HG03066 (cell line): Measurements from ENCODE around the gene ABL1.
A peak's percentile ranks its signal among the peaks of the same experiment; 100 is the strongest.
"Not testable (repeated sequence)": the region's sequence is repeated elsewhere in the genome, so short reads cannot be mapped to it uniquely, and the experiment has no call there.

ENCODE experiments used
- ATAC-seq: cut with Tn5 transposase; IDR thresholded peaks from one replicate; pipeline ENCODE4 v1.9.1; 2021; ENCODE audit warnings: low read depth; ENCODE audit not compliant: unreplicated experiment

ABL1 gene

GRCh38 chr9:130834371-130835336, at the start of gene ABL1:
TSS of gene ABL1 (plus strand) at chr9:130835254. CDS start at chr9:130835447, 193 bp downstream.
- peak; percentile 59 for ATAC-seq

- no peak for ATAC-seq
These were observed 49.0 kb upstream of the ABL1 start for GRCh38 chr9:130785940-130786508.

GRCh38 chr9:130786526-130786925, 48.5 kb upstream of the ABL1 start:
- ATAC-seq: no peak

GRCh38 chr9:130789747-130790672, 45.0 kb upstream of the ABL1 start:
- no peak for ATAC-seq

- ATAC-seq: no peak
These were observed 43.7 kb upstream of the ABL1 start for GRCh38 chr9:130791303-130791894.

- ATAC-seq: no peak
These were observed 41.5 kb upstream of the ABL1 start for GRCh38 chr9:130793589-130793988.

GRCh38 chr9:130794021-130794420, 41.0 kb upstream of the ABL1 start:
- not testable (repeated sequence) for ATAC-seq

- ATAC-seq: not testable (repeated sequence)
These were observed 40.6 kb upstream of the ABL1 start for GRCh38 chr9:130794423-130794822.

GRCh38 chr9:130794923-130795495, 40.0 kb upstream of the ABL1 start:
- ATAC-seq: no peak

- ATAC-seq: not testable (repeated sequence)
These were observed 31.9 kb upstream of the ABL1 start for GRCh38 chr9:130803116-130803515.

- no peak for ATAC-seq
These were observed 29.3 kb upstream of the ABL1 start for GRCh38 chr9:130805510-130806326.

GRCh38 chr9:130806327-130806716, 28.7 kb upstream of the ABL1 start:
- no peak for ATAC-seq

- ATAC-seq: no peak
These were observed 24.4 kb upstream of the ABL1 start for GRCh38 chr9:130810609-130811136.

GRCh38 chr9:130815242-130815808, 19.7 kb upstream of the ABL1 start:
- ATAC-seq: no peak

GRCh38 chr9:130817914-130818313, 17.1 kb upstream of the ABL1 start:
- no peak for ATAC-seq

GRCh38 chr9:130820135-130820738, 14.8 kb upstream of the ABL1 start:
- ATAC-seq: no peak

GRCh38 chr9:130823435-130823834, 11.6 kb upstream of the ABL1 start:
- no peak for ATAC-seq

- ATAC-seq: no peak
These were observed 11.0 kb upstream of the ABL1 start for GRCh38 chr9:130824079-130824478.
